Activated CD8-positive, alpha-beta T cell treated with anti-CD3 and anti-CD28 coated beads for 36 hours (primary cell): Measurements from ENCODE around the gene GREM2. TPM values are rescaled to one million over a fixed set of nuclear protein-coding genes. Genes with fewer than 3 reads are reported as not detected.

Source experiments
- ATAC-seq: fragments of 200-7000 bp; cut with Tn5 transposase; one replicate; pipeline ENCODE4 v1.10.0; 2021; ENCODE audit warnings: mild to moderate bottlenecking, moderate library complexity
- CTCF ChIA-PET: fragments of 350-600 bp; sonication (Branson Sonifier 250); formaldehyde crosslinking; loops from one replicate; lab custom pipeline; 2021; ENCODE audit warnings: antibody characterized with exemption; lab: Charles Lee
- POLR2A ChIA-PET: fragments of 350-600 bp; sonication (Branson Sonifier 250); formaldehyde crosslinking; loops from one replicate; lab custom pipeline; 2021; ENCODE audit warnings: antibody characterized with exemption; lab: Charles Lee
- DNase-seq: peaks from one replicate; pipeline ENCODE4 v3.0.0-alpha.2; 2020
- H3K27ac Mint-ChIP-seq: one replicate; pipeline ENCODE4 v1.8.0; 2021; ENCODE audit warnings: mild to moderate bottlenecking, mixed read lengths
- H3K27me3 Mint-ChIP-seq: one replicate; pipeline ENCODE4 v1.8.0; 2021; ENCODE audit warnings: mixed read lengths
- H3K36me3 Mint-ChIP-seq: one replicate; pipeline ENCODE4 v1.8.0; 2021; ENCODE audit warnings: low read depth, mixed read lengths
- H3K4me1 Mint-ChIP-seq: one replicate; pipeline ENCODE4 v1.8.0; 2021; ENCODE audit warnings: low read depth, mixed read lengths
- H3K4me3 Mint-ChIP-seq: one replicate; pipeline ENCODE4 v1.8.0; 2021; ENCODE audit warnings: mild to moderate bottlenecking, moderate library complexity, mixed read lengths
- H3K9me3 Mint-ChIP-seq: one replicate; pipeline ENCODE4 v1.8.0; 2021; ENCODE audit warnings: mixed read lengths
- CTCF ChIP-seq: fragments of 200-600 bp; IDR thresholded peaks from one replicate; pipeline ENCODE4 v1.8.0; 2022; ENCODE audit warnings: antibody characterized with exemption, mild to moderate bottlenecking
- intact Hi-C: fragments of 100-400 bp; cut with micrococcal nuclease; formaldehyde crosslinking; loops from one replicate; pipeline ENCODE4 v1.10.0; 2022
- total RNA-seq, 2 experiments: library from RNA; stranded (reverse); gene quantifications; one replicate each; pipeline ENCODE4 v1.2.3, GENCODE V29; 2021

GREM2 gene
- total RNA-seq, 2 experiments from 2014 or later = not detected

- Mint-ChIP-seq H3K4me1 (no peaks in the 10 kb centered on the region), H3K27me3 (no peaks in the 10 kb centered on the region), H3K4me3 (no peak overlapping the region), H3K27ac (no peak overlapping the region), H3K9me3 (no peaks in the 10 kb centered on the region), H3K36me3 (no peaks in the 10 kb centered on the region)
- ATAC-seq = no peak
- POLR2A ChIA-PET = no interaction called here
- intact Hi-C loops = no loop called here
- CTCF ChIA-PET = no interaction called here
- TF ChIP-seq CTCF = no peak
- no peak for DNase-seq
Measured at GRCh38 chr1:240591564-240591963, 20.4 kb downstream of the GREM2 start.

GRCh38 chr1:240591078-240591477, 20.9 kb downstream of the GREM2 start:
- ATAC-seq (no peak), DNase-seq (no peak)
- no peak overlapping the region for H3K4me3 Mint-ChIP-seq
- ChIA-PET POLR2A (no interaction called here), CTCF (no interaction called here)
- no peaks in the 10 kb centered on the region for H3K36me3 Mint-ChIP-seq
- no peak for TF ChIP-seq CTCF
- H3K27me3 Mint-ChIP-seq = no peaks in the 10 kb centered on the region
- H3K4me1 Mint-ChIP-seq = no peaks in the 10 kb centered on the region
- intact Hi-C loops = no loop called here
- no peaks in the 10 kb centered on the region for H3K9me3 Mint-ChIP-seq
- no peak overlapping the region for H3K27ac Mint-ChIP-seq

- no peak for DNase-seq
- intact Hi-C loops = no loop called here
- Mint-ChIP-seq H3K4me3 (no peak overlapping the region), H3K36me3 (no peaks in the 10 kb centered on the region), H3K4me1 (no peaks in the 10 kb centered on the region), H3K27ac (no peak overlapping the region), H3K27me3 (no peaks in the 10 kb centered on the region), H3K9me3 (no peaks in the 10 kb centered on the region)
- no peak for TF ChIP-seq CTCF
- no peak for ATAC-seq
- ChIA-PET CTCF (interaction anchor here (0.7 kb wide), 1 partner anchor 562 kb away, joined by 3 read pairs; no protein-coding TSS in a partner anchor), POLR2A (no interaction called here)
Measured at GRCh38 chr1:240589585-240590110, 22.3 kb downstream of the GREM2 start.

GRCh38 chr1:240586006-240586405, 25.9 kb downstream of the GREM2 start:
- peaks cover 2% of the 10 kb centered on the region for H3K27me3 Mint-ChIP-seq
- no peaks in the 10 kb centered on the region for H3K4me1 Mint-ChIP-seq
- H3K9me3 Mint-ChIP-seq = no peaks in the 10 kb centered on the region
- no peak for ATAC-seq
- intact Hi-C loops = no loop called here
- no peaks in the 10 kb centered on the region for H3K36me3 Mint-ChIP-seq
- POLR2A ChIA-PET = no interaction called here
- H3K27ac Mint-ChIP-seq = no peak overlapping the region
- DNase-seq = no peak
- CTCF ChIA-PET = no interaction called here
- no peak overlapping the region for H3K4me3 Mint-ChIP-seq
- TF ChIP-seq CTCF = no peak

- intact Hi-C loops = no loop called here
- Mint-ChIP-seq H3K9me3 (no peaks in the 10 kb centered on the region), H3K4me3 (no peak overlapping the region), H3K36me3 (no peaks in the 10 kb centered on the region), H3K27ac (no peak overlapping the region), H3K27me3 (peaks cover 2% of the 10 kb centered on the region), H3K4me1 (no peaks in the 10 kb centered on the region)
- ChIA-PET CTCF (no interaction called here), POLR2A (no interaction called here)
- no peak for ATAC-seq
- no peak for DNase-seq
- no peak for TF ChIP-seq CTCF
Measured at GRCh38 chr1:240582953-240583352, 29.0 kb downstream of the GREM2 start.
